Measurements from ENCODE around the gene CFAP99. TPM values are rescaled to one million over a fixed set of nuclear protein-coding genes. Genes with fewer than 3 reads are reported as not detected.

Gene CFAP99
- total and polyA plus RNA-seq, 9 of the 15 experiments (the other 6 are each of a cell fraction or from before 2014, with no cell fraction given), result 0.07 to 0.18 (median 0.09) TPM; not detected in 6

GRCh38 chr4:2384245-2384644 is 34.5 kb upstream of the CFAP99 start:
- in situ Hi-C loops (cut with MboI) (no loop called here), intact Hi-C loops (cut with micrococcal nuclease) (loop anchor here (5.0 kb wide), 1 partner anchor 33 kb away; the partner anchor contains the start of genes CFAP99 and ZFYVE28)
- ATAC-seq (peak; percentile 13; the same call in 1 of the 3 replicates), DNase-seq (ENCODE audit: extremely low read depth in 1 of 4, low spot score in 3 of 4) (no peak), FAIRE-seq (no peak)
- Histone ChIP-seq H3K27me3 (ENCODE audit: control insufficient read depth in 2 of 2, insufficient read depth in 2 of 2, low read length in 2 of 2) (no peaks in the 10 kb centered on the region), H3K9ac (ENCODE audit: insufficient read depth in 1 of 2, low read depth in 2 of 2, low read length in 2 of 2) (peak overlapping the region in 1 of 2 experiments; percentile 82; a peak in 2 of 4 replicates), H3K4me3 (no peak overlapping the region), H3K9me1 (ENCODE audit: control insufficient read depth, insufficient read depth, low read length) (peaks cover under 1% of the 10 kb centered on the region), H3K36me3 (ENCODE audit: control insufficient read depth, insufficient read depth, low read length) (peaks cover 3% of the 10 kb centered on the region; the same call in 1 of the 3 replicates), H2AFZ (ENCODE audit: low read depth, low read length) (no peak overlapping the region), H3K9me3 (replicated peaks; ENCODE audit: control insufficient read depth, insufficient read depth, low read depth, low read length) (no peaks in the 10 kb centered on the region), H3K27ac (ENCODE audit: extremely low read depth, low read depth, low read length) (no peak overlapping the region), H3K4me2 (ENCODE audit: insufficient read depth, low read length) (no peak overlapping the region), H4K20me1 (replicated peaks; ENCODE audit: control insufficient read depth, insufficient read depth, low read length) (no peaks in the 10 kb centered on the region), H3K79me2 (ENCODE audit: control insufficient read depth, insufficient read depth, low read length) (peaks cover 69% of the 10 kb centered on the region), H3K4me1 (replicated peaks in 1 of 2; ENCODE audit: control insufficient read depth in 2 of 2, insufficient read depth in 2 of 2, low read length in 2 of 2) (peaks cover 41 to 56% of the 10 kb centered on the region in 2 experiments)
- ChIA-PET CTCF (ENCODE audit: low intra/inter-chr PET ratio) (no interaction called here), POLR2A (interaction anchor here (0.5 to 0.6 kb wide), 2 partner anchors 50 to 1959 kb away, joined by 3 read pairs; no protein-coding TSS in a partner anchor)
- BruUV-seq (replicated peaks), result no TSS peak
- WGBS (ENCODE audit: insufficient coverage, low coverage, missing lambda C conversion rate), result 75% methylated on average over 5 of the region's 6 CpGs
- TF ChIP-seq SMAD2 (IDR thresholded peaks at IDR 0.05; ENCODE audit: low read depth, low read length) (no peak), CTCF (IDR thresholded peaks at IDR 0.05 in 2 of 3, conservative IDR thresholded peaks at IDR 0.05 in 1 of 3; ENCODE audit: insufficient read depth in 2 of 3, low read depth in 1 of 3, low read length in 3 of 3) (peak in 1 of 3 experiments; percentile 15; a peak in 1 of 6 replicates), RAD21 (CRISPR knock-in tag; conservative IDR thresholded peaks at IDR 0.05 in 1 of 2, IDR thresholded peaks at IDR 0.05 in 1 of 2) (peak in 1 of 2 experiments; percentile 15; a peak in 1 of 4 replicates), HEY1 (CRISPR knock-in tag; IDR thresholded peaks at IDR 0.05; ENCODE audit: borderline replicate concordance) (no peak)

Data from K562 (cell line).